DMS53 (cell line): ENCODE measurements around the gene MOV10.

ENCODE experiments used
- DNase-seq: peaks from one replicate; lab custom pipeline; 2025; lab: John Stamatoyannopoulos, UW

MOV10 gene

GRCh38 chr1:112743174-112744008 is 68.9 kb downstream of the MOV10 start:
- no peak for DNase-seq

GRCh38 chr1:112744009-112744578 is 69.6 kb downstream of the MOV10 start:
- peak; percentile 27 for DNase-seq

GRCh38 chr1:112748396-112748795 is 73.9 kb downstream of the MOV10 start:
- no peak for DNase-seq
